Coronary artery (tissue), 2 donors: ENCODE data around the gene CAPN9.

Experiments used
- DNase-seq: peaks from one replicate; pipeline ENCODE4 v3.0.0-alpha.2; 2017; ENCODE audit warnings: low spot score
- H3K27ac ChIP-seq, 2 donors: fragments of 200-600 bp; sonication (generic); one replicate each; pipeline ENCODE4 v1.5.1; 2016 to 2019
- H3K4me3 ChIP-seq: fragments of 200-600 bp; sonication (generic); 2 replicates; pipeline ENCODE4 v1.5.1; 2016; ENCODE audit warnings: mild to moderate bottlenecking, moderate library complexity
- CTCF ChIP-seq: fragments of 200-600 bp; sonication (generic); IDR thresholded peaks from one replicate; pipeline ENCODE4 v1.5.1; 2019; ENCODE audit warnings: antibody characterized with exemption

Gene CAPN9

DNA sequence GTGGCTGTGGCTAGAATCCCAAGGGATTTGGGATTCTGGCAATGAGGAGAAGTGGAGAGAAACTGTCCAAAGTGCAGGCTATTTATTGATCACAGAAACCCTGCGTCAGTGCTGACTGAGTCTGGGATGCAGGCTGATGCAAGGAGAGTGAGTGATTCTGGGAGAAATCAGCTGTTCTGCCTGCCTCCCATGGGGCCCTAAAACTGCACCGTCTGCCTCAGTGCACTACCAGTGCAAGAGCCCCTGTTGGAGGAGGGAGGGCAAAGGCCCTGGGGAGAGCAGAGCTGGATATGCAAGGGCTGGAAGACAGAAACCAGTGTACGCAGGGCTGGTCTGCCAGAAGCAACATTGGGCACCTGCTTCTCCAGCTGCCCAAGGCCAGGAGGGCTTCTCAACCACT is 78.6 kb downstream of the CAPN9 start:
- TF ChIP-seq CTCF: no peak
- peak; percentile 79 for DNase-seq
- H3K4me3 ChIP-seq: no peak overlapping the region
- peak overlapping the region; percentile 88 to 89 for H3K27ac ChIP-seq

GRCh38 chr1:230826166-230826875 is 79.1 kb downstream of the CAPN9 start:
- DNase-seq: no peak
- Histone ChIP-seq H3K27ac (peak overlapping the region; percentile 88 to 89), H3K4me3 (no peak overlapping the region)
- no peak for TF ChIP-seq CTCF

GRCh38 chr1:230827081-230827681 is 80.0 kb downstream of the CAPN9 start:
- TF ChIP-seq CTCF: no peak
- no peak overlapping the region for H3K4me3 ChIP-seq
- H3K27ac ChIP-seq: peak overlapping the region; percentile 88 to 89
- peak; percentile 70 for DNase-seq

DNA sequence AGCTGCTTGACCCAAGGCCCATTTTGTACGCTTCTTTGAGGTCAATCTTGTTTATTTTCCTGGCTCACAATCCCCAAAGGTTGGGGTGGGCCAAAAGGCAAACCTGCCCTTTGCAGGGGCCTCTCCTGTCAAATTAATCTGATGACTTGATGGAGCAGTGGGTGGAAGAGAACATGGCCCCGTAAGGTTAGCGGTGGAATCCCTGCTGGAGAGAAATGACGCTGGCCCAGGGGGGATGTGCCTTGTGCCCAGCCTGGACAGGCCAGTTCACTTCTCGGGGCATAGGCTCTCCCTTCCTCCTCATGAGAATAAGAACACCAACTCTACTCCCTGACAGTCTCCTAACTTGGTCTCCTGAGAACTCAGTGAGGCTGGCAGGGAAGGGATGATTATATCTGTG is 80.6 kb downstream of the CAPN9 start:
- Histone ChIP-seq H3K27ac (peak overlapping the region; percentile 88 to 89), H3K4me3 (no peak overlapping the region)
- peak; percentile 67 for DNase-seq
- no peak for TF ChIP-seq CTCF

DNA sequence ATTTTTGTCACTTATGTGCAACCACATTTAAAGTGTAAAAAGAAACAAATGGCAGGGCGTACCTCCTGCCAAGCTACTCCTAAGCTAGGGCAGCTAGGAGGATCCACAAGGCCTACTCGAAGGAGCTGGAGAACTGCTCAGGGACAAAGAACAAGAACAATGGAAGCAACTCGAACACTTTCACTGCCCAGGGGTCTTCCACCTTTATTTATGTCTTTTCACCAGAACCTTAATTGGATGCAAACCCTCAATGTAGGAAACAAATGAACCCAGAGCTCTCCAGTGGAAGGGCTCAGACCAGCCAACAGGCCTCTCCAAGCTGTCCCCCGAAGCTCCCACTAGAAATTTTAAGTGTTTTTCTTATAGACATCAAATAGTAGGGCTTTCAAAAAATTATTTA is 81.2 kb downstream of the CAPN9 start:
- peak overlapping the region; percentile 88 to 89 for H3K27ac ChIP-seq
- no peak for TF ChIP-seq CTCF
- DNase-seq: peak; percentile 38
- no peak overlapping the region for H3K4me3 ChIP-seq

DNA sequence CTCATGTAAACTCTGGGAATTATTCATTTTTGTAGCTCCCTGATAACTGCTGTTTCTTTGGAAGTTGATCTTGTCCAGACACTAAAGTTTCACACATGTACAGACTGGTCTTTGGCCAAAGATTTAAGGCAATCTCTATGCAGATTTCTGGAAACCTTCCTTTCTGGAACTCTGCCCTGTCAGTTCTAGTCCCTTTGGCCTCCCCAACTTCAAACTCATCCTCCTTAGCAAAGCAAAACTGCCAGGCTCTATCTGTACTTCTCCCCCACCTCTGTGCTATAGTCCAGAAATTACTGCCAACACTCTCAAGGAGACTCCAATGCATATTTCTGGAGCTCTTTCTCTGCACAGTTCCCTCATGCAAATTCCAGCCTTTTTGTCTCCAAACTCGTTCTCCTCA is 84.6 kb downstream of the CAPN9 start:
- peak overlapping the region in 1 of 2 donors; percentile 33 for H3K27ac ChIP-seq
- TF ChIP-seq CTCF: no peak
- no peak overlapping the region for H3K4me3 ChIP-seq
- DNase-seq: peak; percentile 8

- TF ChIP-seq CTCF: no peak
- peak; percentile 19 for DNase-seq
- Histone ChIP-seq H3K27ac (no peak overlapping the region), H3K4me3 (no peak overlapping the region)
Measured at GRCh38 chr1:230832476-230832875, 85.3 kb downstream of the CAPN9 start.
